GM12875 (cell line): Measurements from ENCODE around the gene EZH1.

Experiments
- H3K4me3 ChIP-seq: one replicate; pipeline ENCODE4 v1.5.1; 2011; ENCODE audit warnings: low read depth, low read length, control low read depth
- CTCF ChIP-seq: IDR thresholded peaks from 2 replicates; pipeline ENCODE4 v1.5.1; 2011; ENCODE audit warnings: low read depth, mild to moderate bottlenecking, control low read depth, inconsistent platforms, low read length, moderate library complexity, borderline replicate concordance; ENCODE audit not compliant: insufficient read depth

Gene EZH1

GRCh38 chr17:42704490-42704836 is 40.4 kb downstream of the EZH1 start:
- no peak for TF ChIP-seq CTCF
- H3K4me3 ChIP-seq = no peak overlapping the region

GRCh38 chr17:42702446-42702845 is 42.4 kb downstream of the EZH1 start:
- H3K4me3 ChIP-seq = no peak overlapping the region
- TF ChIP-seq CTCF = no peak

GRCh38 chr17:42700586-42701289 is 44.1 kb downstream of the EZH1 start:
- H3K4me3 ChIP-seq = no peak overlapping the region
- TF ChIP-seq CTCF = no peak

GRCh38 chr17:42699415-42699740 is 45.5 kb downstream of the EZH1 start:
- no peak for TF ChIP-seq CTCF

GRCh38 chr17:42698736-42699414 is 46.0 kb downstream of the EZH1 start:
- no peak overlapping the region for H3K4me3 ChIP-seq
- no peak for TF ChIP-seq CTCF

More at GRCh38 chr17:42699415-42699740, 45.5 kb downstream of the EZH1 start:
- H3K4me3 ChIP-seq = no peak overlapping the region

- H3K4me3 ChIP-seq = no peak overlapping the region
- TF ChIP-seq CTCF = no peak
Measured at GRCh38 chr17:42697108-42697811, 47.6 kb downstream of the EZH1 start.
